ENCODE data around the gene TNFRSF4.

- TF ChIP-seq POLR2A (IDR thresholded peaks at IDR 0.05; ENCODE audit: low read depth), result no peak
- TF ChIP-seq CTCF (IDR thresholded peaks at IDR 0.05), result no peak
- no peak for TF ChIP-seq EP300 (IDR thresholded peaks at IDR 0.05)
These were observed 41.7 kb upstream of the TNFRSF4 start for GRCh38 chr1:1255611-1256010.

Measured in esophagus muscularis mucosa (tissue), 4 donors.